Embryonic facial prominence (tissue), 1 donor: ENCODE results near the gene DNASE2B.

Source experiments
- DNase-seq: peaks from one replicate; pipeline ENCODE4 v3.0.0-alpha.2; 2016; ENCODE audit errors: extremely low spot score

DNASE2B gene

GRCh38 chr1:84398175-84399155 lies at the start of gene DNASE2B:
DNASE2B (plus strand) TSS chr1:84398484; CDS start chr1:84398565, 81 bp downstream.
- no peak for DNase-seq

DNA sequence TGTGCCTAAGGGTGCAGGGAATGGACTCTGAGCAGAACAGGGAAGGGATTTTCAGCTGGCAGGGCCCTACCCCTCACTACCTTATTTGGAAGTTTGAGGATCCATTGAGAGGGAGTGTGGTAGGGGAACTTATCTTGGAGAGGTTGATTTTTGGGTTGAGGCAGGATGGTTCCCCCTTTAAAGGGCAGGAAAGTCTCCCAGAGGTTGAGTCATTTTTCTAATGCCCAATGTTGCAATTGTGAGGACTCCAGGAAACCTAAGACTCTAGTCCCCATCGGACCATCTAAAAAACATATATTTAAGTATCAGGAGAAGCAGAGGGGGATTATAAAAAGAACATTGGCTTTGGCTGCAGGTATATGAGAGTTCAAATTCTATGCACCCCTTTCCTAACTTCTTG lies 49.5 kb upstream of the DNASE2B start:
- no peak for DNase-seq

GRCh38 chr1:84350104-84350503 lies 48.2 kb upstream of the DNASE2B start:
- no peak for DNase-seq

DNA sequence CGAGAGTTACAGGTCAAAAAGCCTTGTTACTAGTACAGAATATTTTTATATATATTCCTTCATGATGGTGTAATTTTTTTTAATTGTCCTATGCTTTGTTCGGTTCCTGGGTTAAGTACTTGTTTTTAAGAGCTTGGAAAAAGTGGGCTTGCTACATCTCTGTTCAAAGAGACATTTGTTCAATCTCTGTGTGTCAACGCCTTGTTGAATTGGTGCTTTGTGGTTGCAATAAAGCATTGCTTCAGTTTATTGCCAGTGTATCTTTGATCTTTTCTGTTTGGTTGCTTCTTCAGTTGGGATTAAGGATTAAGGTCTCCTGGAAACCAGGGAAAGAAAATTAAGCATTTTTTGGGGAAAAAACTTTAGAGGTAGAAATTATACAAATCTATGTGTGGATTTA lies 47.7 kb upstream of the DNASE2B start:
- DNase-seq: no peak

DNA sequence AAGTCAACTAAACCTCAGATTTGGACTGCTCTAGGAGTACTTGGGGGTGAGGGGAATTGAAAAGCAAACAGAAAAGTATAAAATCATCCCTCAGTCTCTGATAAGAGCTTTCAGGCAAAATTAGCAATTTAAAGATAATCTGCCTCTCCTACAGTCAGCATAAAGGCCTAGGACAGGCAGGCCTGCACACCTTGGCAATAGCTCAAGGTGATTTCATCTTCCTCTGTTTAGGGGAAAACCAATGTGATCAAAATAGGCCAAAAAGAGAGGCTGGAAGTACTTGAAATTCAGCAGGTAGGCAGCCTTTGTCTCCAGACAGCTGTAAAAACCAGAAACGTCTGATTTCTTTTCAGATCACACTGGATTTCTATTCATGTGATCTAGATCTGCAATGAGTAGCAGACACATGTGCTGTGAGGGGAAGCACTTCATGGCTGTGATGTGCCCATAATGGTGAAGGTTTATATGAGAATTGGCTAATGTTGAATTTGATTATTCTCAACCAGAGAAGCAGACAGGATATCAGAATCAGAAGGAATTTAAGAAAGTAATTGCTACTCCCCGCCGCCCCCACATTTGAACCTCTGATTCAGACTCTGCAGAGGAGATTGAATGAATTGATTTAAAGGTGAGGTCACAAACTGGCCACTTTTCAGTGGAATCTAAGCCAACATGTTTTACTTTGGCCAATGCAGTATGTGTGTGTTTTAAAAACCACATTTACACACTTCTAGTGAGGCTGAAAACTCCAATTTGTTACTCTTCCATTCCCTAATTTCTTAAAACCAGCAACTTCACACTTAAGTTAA lies 45.8 kb upstream of the DNASE2B start:
- DNase-seq: no peak

- no peak for DNase-seq
Measured at GRCh38 chr1:84353695-84354094, 44.6 kb upstream of the DNASE2B start.

GRCh38 chr1:84355556-84355955 lies 42.7 kb upstream of the DNASE2B start:
- no peak for DNase-seq

DNA sequence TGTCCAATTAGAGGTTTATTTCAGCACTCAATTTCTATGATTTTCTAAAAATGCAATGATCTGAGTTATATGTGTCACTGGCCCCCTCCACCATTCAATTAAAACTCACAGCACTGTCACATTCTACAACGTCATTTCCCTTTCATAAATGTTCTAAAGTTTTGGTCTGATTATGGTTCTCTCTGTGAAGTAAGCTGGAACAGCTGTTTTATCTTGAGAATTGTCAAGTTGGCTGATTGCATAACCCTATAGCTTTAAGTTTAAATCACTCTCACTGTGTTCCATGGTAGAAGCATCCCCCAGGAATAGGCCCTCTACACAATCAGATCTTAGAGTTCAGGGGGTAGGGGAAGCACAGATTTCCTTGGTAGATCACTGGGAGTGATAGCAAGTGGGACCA lies 41.4 kb upstream of the DNASE2B start:
- DNase-seq: no peak

DNA sequence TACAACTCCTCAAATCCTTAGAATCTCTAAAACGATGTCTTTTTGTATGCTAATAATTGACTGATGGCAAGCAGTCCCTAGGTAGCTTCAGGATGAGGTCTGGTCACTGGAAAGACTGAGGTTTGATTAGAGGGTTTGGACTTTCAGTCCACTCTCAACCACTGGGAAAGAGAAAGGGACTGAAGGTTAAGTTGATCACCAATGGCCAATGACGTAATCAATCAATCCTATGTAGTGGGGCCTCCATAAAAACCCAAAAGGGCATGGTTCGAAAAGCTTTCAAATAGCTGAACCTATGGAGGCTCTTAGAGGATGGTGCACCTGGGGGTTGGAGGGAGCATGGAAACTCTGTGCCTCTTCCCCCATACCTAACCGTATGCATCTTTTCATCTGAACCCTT lies 39.6 kb upstream of the DNASE2B start:
- no peak for DNase-seq

- no peak for DNase-seq
Measured at GRCh38 chr1:84360316-84360715, 38.0 kb upstream of the DNASE2B start.

DNA sequence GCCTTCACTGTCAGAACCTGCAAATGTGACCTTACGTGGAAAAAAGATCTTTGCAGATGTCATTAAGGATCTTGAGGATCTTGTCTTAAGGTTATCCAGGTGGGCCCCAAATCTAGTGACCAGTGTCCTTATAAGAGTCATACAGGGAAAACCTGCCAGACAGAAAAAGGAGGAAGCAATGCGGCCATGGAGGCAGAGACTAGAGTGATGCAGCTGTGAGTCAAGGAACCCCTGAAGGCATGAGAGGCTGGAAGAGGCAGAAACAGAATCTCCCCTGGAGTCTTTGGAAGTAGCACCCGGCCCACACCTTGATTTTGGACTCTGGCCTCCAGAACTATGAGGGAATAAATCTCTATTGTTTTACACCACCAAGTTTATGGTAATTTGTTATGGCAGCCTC lies 36.5 kb upstream of the DNASE2B start:
- DNase-seq: no peak

GRCh38 chr1:84363019-84363418 lies 35.3 kb upstream of the DNASE2B start:
- DNase-seq: no peak

GRCh38 chr1:84363622-84364021 lies 34.7 kb upstream of the DNASE2B start:
- no peak for DNase-seq

DNA sequence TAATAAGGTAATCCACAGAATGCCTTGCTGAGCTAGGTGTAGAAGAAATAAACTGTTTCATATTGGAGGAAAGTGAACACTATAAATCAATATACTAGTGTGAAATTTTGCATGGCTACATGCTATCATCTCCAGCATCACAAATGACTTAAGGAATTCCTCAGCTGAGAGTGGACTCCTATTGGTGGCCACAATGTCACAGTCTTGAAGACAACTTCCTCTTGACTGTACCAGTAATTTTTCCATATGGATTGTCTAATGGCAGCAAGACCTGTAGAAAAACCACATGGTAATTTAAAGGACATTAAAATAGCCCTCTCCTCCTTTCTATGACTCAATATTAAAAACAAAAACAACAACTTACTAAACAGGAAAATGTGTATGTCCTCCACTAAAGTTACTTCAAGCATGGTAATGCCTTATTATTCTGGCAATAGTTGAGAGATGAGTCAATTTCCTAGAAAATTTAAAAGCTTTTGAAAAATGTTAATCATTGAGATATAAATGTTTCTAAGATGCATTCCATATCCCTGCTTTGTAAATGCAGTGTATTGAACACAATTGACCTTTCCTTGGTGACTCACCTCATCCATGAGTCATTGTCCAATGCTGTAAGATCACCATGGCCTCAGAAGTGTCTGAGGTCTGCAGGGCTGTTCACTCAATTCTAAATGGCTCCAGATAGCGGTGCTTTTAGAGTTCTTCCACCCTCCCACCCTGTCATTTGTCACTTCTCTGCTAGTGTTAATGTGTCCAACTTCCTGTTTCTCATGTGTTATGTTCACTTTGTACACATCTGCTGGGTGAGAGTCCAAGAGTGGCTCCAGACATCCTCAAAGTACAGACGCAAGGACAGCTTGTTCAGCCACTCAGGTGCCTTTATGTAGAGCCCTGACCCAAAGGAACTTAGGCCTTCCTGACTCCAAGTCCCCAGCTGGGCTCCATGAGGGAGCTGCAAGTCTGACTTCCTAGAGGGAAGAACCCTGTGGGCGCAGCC lies 32.8 kb upstream of the DNASE2B start:
- no peak for DNase-seq

DNA sequence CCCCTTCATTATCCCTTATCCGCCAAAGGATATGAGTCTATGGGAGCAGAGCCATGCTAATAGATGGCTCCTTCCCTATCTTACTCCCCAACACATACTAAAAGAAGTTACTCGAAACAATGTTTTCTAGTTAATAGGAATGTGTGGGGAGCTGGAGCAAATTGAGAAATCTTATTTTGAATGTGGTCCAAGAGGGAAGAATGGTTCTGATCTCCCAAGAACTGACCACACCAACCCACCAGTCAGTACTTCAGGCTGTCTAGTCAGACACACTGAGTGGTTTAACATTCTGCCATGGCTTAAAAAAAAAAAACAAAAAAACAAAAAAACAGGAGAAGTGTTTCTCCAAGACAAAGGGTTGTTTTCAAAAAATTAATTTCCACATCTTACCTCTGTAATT lies 31.5 kb upstream of the DNASE2B start:
- DNase-seq: no peak

DNA sequence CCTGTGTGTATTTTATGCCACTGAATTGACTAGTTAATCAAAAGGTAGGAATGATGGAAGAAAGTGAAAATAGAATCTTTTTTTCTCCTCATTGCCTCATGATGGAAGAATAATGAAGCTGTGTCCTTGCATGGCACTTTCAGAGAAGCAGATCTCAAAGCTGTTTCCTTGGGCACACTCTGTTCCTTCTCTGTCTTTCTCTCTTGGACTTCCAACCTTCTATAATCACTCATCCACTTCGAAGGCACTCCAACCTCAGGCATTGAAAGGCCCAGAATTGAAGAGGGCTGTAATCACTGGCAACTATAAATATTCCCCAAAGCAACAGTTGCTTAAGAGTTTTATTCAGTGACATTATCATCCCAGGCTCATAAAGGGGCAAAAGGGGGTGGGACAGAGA lies 31.1 kb upstream of the DNASE2B start:
- DNase-seq: no peak

DNA sequence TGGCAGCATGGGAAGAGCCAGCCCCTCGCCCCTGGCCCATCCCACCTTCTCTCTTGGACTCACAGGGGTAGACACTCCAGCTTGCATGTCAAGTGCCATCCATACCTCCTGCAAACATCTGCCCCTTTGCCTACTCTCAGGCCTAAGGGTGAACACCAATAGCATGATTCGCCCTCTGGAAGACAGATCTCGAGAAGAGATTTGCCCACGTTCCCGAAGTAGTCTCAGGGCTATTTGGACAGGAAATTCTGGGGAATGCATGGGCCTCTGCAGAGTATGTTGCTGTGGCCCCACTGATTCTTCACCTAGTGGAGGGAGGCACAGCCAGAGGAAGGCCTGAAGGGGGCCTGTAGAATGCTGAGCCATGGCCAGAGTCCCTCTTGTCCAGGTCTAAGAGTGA lies 29.8 kb upstream of the DNASE2B start:
- DNase-seq: no peak

DNA sequence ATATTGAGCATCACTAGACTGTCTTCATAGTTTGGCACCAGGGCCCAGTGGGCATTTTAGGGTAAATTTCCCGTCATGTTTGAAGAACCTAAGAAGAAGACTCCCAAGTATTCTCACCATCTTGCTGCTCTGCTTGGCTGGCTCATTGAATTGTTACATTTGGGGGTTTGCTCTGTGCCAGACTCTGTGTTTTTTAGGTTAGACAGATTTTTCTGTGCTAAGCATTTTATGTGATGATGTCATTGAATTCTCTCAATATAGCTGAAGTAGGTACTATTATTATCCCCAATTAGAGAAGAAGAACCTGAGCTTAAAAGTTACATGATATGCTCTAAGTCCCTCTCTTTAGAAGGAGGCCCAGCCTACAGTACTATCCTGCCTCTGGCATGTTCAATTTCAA lies 28.0 kb upstream of the DNASE2B start:
- no peak for DNase-seq

GRCh38 chr1:84370831-84371394 lies 27.4 kb upstream of the DNASE2B start:
- DNase-seq: no peak

DNA sequence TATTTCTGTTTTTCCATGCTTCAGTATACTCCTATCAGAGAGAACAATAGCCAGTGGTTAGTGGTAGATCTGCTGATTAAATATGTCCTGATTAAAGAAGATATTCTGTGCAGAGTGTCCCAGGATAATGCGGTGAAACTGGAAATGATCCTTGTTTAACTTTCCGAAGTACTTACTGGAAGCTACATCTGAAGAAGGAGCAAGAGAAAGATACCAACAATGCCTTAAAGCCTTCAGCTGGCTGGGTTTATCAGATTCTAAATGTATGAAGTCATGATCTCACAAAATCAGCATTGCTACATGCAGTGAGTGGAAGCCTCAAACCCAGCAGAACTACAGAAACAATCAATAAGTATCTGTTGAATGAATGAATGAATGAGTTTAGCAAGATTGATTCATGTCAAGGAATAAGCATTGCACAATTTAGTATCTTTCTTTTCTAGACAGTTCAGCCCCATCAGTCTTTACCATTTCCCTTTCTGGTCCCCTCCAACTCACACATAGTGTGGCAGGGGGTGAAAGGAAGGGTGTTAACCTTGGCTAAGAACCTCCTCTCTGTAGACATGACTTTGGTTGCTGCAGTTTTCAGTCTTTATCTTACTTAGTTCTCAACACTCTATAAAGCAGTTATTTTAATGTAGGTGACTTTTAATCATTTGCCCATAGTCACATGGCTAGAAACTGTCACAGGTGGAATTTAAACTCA lies 24.7 kb upstream of the DNASE2B start:
- no peak for DNase-seq
